HG03520 (cell line): ENCODE data around the gene KBTBD4.
"Not testable (repeated sequence)": the region's sequence is repeated elsewhere in the genome, so short reads cannot be mapped to it uniquely, and the experiment has no call there.

Experiments
- ATAC-seq: cut with Tn5 transposase; IDR thresholded peaks from one replicate; pipeline ENCODE4 v1.9.1; 2021; ENCODE audit warnings: mild to moderate bottlenecking, moderate library complexity; ENCODE audit not compliant: unreplicated experiment

Gene KBTBD4

DNA sequence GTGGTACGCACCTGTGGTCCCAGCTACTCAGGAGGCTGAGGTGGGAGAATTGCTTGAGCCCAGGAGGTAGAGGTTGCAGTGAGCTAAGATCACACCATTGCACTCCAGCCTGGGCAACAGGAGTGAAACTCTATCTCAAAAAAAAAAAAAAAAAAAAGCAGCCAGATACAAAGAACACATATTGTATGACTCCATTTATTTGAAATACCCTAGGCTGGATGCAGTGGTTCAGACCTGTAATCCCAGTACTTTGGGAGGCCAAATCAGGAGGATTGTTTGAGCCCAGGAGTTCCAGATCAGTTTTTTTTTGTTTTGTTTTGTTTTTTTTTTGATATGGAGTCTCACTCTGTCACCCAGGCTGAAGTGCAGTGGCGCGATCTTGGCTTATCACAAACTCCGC, 16.4 kb downstream of the KBTBD4 start:
- ATAC-seq = not testable (repeated sequence)

DNA sequence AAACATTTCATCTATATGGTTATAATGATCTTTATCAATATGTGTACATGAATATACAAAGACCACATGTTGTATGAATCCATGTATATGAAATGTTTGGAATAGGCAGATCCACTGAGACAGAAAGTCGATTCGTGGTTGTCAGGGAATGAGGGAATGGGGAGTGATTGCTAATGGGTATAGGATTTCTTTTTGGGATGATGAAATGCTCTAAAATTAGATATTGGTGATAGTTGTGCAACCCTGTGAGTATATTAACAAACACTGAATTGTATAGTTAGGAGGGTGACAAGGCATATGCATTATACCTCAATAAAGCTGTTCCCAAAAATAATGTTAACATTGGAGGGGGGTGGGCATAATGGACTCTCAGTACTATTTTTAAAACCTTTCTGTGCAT, 18.3 kb downstream of the KBTBD4 start:
- no peak for ATAC-seq

DNA sequence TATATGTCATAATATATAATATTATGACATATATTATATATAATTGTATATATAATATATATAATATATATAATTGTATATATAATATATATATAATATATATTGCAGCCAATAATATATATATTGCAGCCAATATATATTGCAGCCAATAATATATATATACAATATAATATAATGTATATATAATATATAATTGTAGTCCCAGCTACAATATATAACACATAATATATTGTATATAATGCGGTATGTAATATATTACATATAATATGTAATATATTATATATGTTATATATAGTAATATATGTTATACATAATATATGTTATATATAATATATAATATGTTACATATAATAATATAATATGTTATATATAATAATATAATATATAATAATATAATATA, 20.1 kb downstream of the KBTBD4 start:
- ATAC-seq = no peak

DNA sequence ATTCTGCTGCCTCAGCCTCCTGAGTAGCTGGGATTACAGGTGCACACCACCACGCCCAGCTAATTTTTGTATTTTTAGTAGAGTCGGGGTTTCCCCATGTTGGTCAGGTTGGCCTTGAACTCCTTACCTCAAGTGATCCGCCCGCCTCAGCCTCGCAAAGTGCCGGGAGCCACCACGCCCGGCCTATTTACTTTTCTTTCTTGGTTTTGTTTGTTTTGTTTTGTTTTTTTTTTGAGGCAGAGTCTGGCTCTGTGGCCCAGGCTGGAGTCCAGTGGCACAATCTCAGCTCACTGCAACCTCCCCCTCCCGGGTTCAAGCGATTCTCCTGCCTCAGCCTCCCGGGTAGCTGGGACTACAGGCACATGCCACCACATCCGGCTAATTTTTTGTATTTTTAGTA, 21.8 kb downstream of the KBTBD4 start:
- not testable (repeated sequence) for ATAC-seq

DNA sequence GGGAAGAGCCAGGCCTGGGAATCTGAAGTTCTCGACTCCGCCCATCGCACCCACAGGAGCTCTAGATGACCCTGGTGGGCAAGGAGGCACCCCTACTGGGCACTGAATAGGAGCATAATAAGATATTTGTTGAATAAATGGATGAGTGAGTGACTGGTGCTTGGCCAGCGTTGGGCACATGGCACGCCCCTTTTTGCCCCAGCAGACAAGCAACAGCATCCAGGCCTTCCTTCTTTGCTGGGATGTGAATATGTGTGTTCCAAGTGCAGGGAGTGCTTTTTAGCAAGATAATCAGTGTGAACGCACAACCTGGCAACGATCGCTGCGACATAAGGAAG, 25.4 kb downstream of the KBTBD4 start:
- peak; percentile 26 for ATAC-seq

DNA sequence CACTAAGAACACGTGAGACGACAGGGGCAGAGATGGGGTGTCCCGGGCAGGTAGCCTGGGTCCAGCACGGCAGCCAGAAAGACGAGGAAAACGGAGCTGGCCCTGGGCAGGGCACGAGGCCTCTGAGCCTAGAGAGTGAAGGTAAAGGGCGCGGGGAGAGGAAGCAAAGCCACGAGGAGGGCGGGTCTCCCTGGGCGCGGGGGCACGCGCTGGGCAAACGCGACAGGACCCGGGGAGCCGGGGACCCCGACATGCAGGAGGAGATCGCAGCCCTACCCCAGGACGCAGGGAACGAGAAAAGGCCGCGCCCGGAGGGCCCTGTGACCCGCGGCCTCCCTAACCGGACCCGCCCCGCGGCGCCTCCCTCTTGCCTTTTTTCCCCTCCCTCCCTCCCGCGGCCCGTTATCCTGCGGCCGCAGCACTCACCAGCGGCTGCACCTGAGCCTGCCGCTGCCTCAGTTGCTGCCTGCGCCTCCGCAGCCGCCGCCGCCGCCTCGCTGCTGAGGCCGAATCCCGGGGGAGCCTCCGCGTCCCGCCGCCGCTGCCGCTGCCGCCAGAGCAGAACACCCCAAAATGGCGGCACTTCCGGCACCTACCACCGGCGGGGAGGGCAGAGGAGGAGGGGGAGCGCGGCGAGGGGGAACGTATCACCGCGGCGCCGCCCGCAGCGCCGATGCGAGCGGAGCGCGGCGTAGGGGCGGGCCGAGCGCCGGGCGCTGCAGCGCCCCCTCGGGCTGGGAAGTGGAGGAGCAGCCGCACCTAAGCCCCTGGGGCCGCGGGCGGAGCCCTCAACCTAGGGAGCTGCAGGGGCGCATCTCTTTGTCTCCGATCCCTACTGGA, 26.0 kb downstream of the KBTBD4 start, which contains the start of gene CELF1:
TSS of gene CELF1 (minus strand) at position 567 of the 840 bp plus-strand sequence. CDS start 53,609 bp downstream, outside the sequence.
- ATAC-seq = peak; percentile 91

DNA sequence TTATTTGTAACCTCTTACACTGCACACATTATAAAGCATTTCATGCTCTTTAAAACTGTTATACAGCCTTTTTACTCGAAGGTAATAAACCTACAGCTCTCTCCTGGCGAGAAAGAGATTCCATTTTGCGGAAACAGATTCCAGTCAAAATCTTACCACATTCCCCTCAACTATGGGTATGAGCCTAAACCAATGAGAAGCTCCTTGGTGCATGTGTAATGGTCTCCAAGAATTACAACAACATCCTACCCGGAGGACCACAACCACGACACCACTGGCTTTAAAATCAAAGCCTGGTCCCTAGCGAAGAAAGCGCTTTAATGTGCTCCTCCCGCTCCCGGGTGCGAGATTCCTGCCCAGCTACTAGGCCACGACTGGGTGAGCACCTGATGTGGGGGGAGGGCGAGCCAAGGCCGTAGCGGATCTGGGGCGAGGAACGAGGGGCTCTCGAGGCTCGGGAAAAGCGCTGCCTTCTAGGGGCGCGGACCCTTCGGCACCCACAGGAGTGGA, 26.7 kb downstream of the KBTBD4 start:
- no peak for ATAC-seq

DNA sequence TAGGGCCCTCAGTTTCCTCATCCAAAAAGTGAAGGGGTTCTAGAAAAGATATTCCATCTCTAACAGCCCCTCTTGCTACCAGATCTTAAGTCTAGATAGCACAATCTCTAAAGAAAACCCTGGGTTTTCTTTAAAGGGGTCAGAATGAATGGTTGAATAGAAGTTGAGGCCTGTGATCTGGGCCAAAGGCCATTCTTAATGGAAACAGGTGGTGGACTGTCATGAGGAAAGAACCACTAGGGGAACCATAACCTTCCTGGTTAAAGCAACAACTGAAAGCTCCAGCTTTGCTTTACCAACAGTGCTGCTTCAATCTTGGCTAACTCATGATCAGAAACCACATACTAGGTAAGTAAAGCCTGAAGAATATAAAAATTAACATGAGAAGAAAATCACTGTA, 27.7 kb downstream of the KBTBD4 start:
- ATAC-seq = no peak

DNA sequence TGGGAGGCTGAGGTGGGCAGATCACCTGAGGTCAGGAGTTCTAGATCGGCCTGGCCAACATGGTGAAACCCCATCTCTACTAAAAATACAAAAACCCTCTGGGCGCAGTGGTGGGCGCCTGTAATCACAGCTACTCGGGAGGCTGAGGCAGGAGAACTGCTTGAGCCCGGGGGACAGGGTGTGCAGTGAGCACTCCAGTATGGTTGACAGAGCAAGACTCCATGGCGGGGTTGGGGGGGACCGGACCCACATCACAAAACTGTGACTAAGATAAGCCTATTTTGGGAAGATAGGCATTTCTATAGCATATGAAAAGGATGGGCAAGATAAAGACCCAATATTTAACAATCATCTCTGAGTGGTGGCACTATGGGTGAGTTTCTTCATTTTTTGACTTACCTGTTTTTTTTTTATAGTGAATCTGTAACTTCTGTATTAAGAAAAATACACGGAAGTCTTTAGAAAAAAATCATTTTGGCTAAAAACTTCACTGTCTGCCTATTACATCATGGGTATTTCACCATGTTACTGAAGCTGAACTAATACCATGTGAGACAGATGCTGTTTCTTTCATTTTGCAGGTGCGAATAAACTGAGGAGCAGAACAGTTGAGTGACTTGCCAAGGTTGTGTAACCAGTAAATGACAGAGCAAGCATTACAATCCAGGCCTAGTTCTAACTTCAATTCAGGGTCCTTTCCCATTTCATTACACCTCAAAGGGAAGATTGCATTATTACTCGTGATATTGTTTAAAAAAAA, 28.3 kb downstream of the KBTBD4 start:
- ATAC-seq = no peak

DNA sequence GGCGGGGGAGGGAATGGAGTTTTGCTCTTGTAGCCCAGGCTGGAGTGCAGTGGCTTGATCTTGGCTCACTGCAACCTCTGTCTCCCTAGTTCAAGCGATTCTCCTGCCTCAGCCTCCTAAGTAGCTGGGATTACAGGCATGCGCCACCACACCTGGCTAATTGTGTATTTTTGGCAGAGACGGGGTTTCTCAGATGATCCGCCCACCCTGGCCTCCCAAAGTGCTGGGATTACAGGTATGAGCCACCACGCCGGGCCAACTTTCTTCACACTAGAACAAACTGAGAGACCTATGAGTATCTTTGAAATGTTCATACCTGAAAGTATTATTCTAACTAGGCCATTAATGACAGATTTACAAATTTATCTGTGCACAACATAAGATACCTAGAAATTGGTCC, 32.5 kb downstream of the KBTBD4 start:
- ATAC-seq = not testable (repeated sequence)

DNA sequence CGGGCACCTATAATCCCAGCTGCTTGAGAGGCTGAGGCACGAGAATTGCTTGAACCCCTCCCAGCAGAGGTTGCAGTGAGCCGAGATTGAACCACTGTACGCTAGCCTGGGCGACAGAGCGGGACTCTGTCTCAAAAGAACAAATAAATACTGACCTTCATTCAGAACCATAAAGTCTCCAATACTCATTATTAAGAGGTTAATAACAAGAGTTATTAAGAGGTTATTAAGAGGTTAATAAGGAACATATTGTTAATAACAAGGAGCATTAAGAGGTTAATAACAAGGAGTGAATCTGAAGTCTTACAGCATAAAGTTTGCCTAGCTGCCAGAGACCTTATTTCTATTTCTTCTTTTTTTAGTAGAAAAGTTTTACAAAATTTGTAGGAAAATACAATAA, 33.5 kb downstream of the KBTBD4 start:
- ATAC-seq = no peak

DNA sequence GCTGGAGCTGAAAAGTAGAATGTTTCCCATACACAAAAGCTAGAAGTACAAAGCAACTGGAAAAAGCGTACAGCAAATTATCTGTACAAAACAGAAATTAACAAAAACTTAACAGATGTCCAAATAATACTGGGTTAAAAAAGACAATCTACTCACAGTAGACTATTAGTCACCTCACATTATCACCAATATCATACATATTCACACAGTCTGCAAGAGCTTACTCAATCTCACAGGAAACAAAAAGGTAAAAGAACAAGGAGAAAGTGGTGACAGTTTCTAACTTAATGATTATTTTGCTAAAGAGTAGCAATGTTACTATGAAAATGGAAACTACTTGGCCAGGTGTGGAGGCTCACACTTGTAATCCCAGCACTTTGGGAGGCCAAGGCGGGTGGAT, 37.7 kb downstream of the KBTBD4 start:
- ATAC-seq = no peak

DNA sequence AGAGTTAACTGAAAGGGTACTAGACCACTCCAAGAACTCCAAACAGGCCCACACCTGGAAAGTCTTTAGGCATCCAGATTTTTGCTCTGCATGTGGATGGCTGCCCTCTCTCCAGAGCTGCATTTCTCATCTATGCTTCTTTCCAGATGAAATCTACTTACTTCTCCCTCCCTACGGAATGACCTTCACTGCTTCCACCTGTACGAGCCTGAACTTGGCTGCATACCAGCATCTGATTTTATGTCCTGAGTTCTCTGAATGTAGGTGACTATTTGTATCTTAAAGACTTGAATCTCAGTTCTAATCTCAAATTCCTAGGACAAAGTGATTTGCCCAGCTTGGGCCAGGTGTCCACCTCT, 39.1 kb downstream of the KBTBD4 start:
- ATAC-seq = no peak

DNA sequence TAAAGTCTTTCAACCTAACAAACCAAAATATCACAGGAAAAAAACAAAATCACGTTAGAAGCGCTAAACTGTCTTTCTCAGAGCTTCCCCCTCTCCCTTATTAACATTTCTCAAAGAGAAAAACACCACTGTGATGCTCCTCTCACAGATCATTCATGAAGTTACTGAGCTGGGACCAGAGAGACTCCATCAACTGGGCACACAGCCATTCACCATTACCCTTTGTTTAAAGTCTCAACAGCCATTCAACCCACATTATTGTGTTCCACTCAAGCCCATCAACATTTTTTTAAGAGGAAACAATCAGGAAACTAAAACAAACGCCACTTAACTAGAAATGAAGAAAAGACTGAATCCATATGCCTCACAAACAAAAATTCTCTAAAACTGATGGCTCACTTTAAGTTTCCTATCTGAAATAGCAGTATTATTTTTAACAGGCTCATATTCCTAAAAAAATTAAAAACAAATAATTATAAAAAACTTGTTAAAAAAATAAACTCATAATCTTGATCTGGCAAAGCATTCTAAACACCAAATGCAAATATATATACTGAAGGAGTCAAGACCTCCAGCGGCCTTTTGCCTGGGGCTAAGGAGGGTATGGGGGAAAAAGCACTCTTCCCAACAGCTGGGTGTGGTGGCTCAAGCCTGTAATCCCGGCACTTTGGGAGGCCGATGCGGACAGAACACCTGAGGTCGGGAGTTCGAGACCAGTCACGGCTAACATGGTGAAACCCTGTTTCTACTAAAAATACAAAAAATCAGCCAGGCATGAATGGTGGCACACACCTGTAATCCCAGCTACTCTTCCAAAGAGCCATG, 39.8 kb downstream of the KBTBD4 start:
- ATAC-seq = no peak

DNA sequence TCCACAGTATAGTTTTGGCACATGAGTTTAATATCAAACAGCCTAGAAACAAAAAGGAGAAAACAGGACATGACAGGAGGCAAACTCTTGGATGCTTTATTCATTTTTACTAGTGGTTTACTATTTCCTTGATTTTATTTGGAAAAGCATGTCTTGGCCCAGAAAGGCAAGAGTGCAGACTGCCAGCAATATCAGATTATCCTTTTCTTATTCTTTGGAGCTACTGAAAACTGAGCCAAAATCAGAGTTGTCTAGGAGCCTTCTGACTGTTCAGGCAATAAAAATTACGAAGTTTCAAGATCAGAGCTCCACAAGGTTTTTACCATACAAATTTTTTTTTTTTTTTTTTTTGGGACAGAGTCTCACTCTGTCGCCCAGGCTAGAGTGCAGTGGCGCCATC, 41.9 kb downstream of the KBTBD4 start:
- ATAC-seq = no peak

DNA sequence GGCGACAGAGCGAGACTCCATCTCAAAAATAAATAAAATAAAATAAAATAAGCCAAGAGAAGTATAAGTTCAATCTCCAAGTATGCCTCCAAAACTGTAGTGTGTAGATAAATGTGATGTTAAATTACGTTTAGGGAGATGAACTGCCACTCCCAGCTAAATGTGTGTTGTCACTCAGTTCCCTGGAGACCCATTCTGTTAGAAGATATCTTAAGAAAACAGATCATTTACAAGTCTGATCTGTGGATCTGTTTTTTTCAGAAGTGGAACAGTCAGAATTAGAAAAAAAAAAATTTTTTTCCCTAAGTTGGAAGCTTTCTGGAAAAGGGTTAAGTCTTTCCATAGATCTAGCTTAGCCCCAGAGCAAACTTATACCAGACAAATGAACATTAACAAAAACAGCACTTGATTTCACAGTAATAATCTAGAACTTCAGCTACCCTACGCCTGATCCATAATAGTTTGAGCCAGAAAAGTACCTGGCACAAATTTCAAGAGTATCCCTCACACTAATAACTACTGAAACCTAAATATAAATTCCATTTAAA, 44.0 kb downstream of the KBTBD4 start:
- no peak for ATAC-seq

DNA sequence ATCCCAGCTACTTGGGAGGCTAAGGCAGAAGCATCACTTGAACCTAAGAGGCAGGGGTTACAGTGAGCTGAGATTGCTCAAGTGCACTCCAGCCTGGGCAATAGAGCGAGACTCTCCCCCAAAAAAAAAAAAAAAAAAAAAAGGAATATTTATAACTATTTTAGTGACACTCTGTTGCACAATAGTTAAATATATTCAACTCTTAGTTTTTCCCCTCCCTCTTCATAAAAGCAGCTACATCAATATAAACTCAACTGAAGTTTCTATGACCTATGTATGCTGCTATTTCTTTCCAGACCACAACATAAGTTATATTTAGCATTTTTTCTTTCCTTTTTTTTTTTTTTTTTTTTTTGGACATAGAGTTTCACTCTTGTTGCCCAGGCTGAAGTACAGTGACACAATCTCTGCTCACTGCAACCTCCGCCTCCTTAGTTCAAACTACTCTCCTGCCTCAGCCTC, 45.0 kb downstream of the KBTBD4 start:
- no peak for ATAC-seq

DNA sequence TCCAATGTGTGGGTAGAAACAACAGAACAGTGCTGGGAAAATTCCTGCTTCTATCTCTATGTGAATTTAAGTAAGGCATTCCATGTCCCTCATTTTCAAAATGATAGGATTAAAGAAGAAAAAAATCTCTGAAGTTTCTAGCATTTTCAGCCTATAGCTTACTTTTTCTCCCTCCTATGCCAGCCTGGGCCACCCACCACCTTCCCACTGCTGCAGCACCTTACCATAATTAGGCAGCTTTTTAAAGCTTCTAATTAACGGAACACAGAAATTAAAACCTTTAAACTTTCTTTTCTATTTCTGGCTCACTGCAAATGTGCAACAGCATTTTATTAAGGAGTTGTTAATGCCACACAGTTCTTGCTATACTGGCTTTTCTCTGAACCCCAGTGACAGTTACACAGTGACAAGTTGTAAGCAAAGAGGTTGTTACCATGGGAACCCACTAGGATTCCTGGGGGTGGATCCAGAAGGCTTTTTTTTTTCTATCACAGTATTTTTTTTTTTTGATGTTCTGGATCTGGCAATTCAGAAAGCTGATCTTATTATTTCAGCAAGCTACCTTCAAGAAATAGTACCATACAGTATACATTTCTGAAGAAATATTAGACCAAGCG, 46.1 kb downstream of the KBTBD4 start:
- ATAC-seq = no peak

DNA sequence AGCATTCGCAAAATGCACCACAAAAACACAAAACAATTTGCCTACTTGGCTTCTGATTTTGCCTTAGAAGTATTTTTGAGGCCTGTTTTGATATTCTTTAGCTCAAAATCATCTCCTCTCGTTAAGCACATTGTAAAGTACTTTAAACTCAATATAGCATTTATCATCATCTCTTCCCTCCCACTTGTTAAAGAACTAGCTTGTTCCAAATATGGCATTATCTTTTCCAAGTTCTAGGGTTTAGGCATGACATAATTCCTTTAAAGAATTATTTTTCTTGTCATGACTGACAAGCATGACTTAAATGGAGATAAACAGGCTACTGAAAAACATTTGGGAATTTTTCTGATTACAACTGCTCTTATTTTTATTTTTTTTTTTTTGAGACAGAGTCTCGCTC, 47.1 kb downstream of the KBTBD4 start:
- ATAC-seq = no peak

DNA sequence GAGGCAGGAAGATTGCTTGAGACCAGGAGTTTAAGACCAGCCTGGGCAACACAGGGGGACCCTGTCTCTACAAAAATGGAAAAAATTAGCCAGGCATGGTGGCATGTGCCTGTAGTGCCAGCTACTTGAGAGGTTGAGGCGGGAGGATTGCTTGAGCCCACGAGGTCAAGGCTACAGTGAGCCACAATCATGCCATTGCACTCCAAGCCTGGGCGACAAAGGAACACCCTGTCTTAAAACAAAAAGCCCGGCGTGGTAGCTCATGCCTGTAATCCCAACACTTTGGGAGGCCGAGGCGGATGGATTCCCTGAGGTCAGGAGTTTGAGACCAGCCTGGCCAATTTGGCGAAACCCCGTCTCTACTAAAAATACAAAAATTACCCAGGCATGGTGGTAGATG, 48.0 kb downstream of the KBTBD4 start:
- not testable (repeated sequence) for ATAC-seq
